K562 (cell line): ENCODE results near the gene C19orf12. TPM values are rescaled to one million over a fixed set of nuclear protein-coding genes. Genes with fewer than 3 reads are reported as not detected.
A peak's percentile ranks its signal among the peaks of the same experiment; 100 is the strongest.

Experiments
- CBX8 ChIP-seq: fragments of 200-600 bp; sonication (generic); IDR thresholded peaks from 2 replicates; pipeline ENCODE4 v1.6.1; 2012; ENCODE audit warnings: borderline replicate concordance, mixed run types, low read depth, mild to moderate bottlenecking, moderate library complexity, mixed read lengths, low read length, control low read depth, inconsistent platforms; ENCODE audit not compliant: poor library complexity, severe bottlenecking; ENCODE audit errors: extremely low read depth
- CEBPG ChIP-seq, 3 experiments: fragments of 200-800 bp in 1 of 3; sonication (Bioruptor generic) in 1 of 3; sonication (generic) in 1 of 3; formaldehyde crosslinking in 1 of 3; IDR thresholded peaks in 2 of 3; conservative IDR thresholded peaks in 1 of 3; 2 replicates each; pipeline versions ENCODE4 v1.6.1 to v1.8.0; 2016 to 2022; ENCODE audit warnings: missing compliant biosample characterization in 2 of 3, missing genetic modification characterization in 2 of 3, mild to moderate bottlenecking in 1 of 3, missing genetic modification reagents in 1 of 3
- FOXO4 ChIP-seq: fragments of 450-650 bp; formaldehyde crosslinking; IDR thresholded peaks from 2 replicates; pipeline ENCODE4 v1.4.0; 2020; ENCODE audit warnings: mild to moderate bottlenecking, moderate library complexity
- RBM39 ChIP-seq: fragments of 200-400 bp; formaldehyde crosslinking; optimal IDR thresholded peaks from 2 replicates; pipeline ENCODE3; 2018; ENCODE audit warnings: low read depth, low read length
- SAP30 ChIP-seq: fragments of 200-600 bp; sonication (generic); IDR thresholded peaks from 2 replicates; pipeline ENCODE4 v1.6.1; 2012; ENCODE audit warnings: borderline replicate concordance, low read depth, mild to moderate bottlenecking, moderate library complexity, low read length, control low read depth, inconsistent platforms; ENCODE audit not compliant: insufficient read depth, poor library complexity, severe bottlenecking
- SRSF3 ChIP-seq: fragments of 200-400 bp; formaldehyde crosslinking; IDR thresholded peaks from 2 replicates; pipeline ENCODE4 v1.6.1; 2016; ENCODE audit warnings: mild to moderate bottlenecking, low read length, moderate library complexity; ENCODE audit not compliant: insufficient read depth
- ZNF232 ChIP-seq: sonication (generic); formaldehyde crosslinking; IDR thresholded peaks from 2 replicates; pipeline ENCODE4 v1.8.0; 2022; ENCODE audit warnings: mild to moderate bottlenecking, missing genetic modification reagents
- ZSCAN32 ChIP-seq: fragments of 450-650 bp; formaldehyde crosslinking; IDR thresholded peaks from 2 replicates; pipeline ENCODE4 v1.4.0; 2020; ENCODE audit warnings: mild to moderate bottlenecking, moderate library complexity
- polyA plus RNA-seq, 8 experiments: library from polyadenylated mRNA; depleted of rRNA in 4 of 8; stranded (reverse) in 5 of 8; unstranded in 3 of 8; fragments of >200 nt; fragmentation: Nextera tagmentation in 2 of 8; fragmentation: Illumina TruSeq in 1 of 8; extraction: Ambion mirVana in 2 of 8; extraction: Trizol in 1 of 8; gene quantifications; 2 replicates each; pipeline versions ENCODE4 v1.2.1 to v1.2.3, GENCODE V29; 2011 to 2014; ENCODE audit warnings: inconsistent platforms in 1 of 8, missing spikeins in 1 of 8
- total RNA-seq, 7 experiments: library from RNA; depleted of rRNA in 6 of 7; stranded (reverse); fragments of >200 nt in 6 of 7; fragmentation: Illumina TruSeq in 2 of 7; extraction: Trizol in 2 of 7; gene quantifications; 2 replicates each; pipeline versions ENCODE4 v1.2.1 to v1.2.3, GENCODE V29; 2011 to 2021; ENCODE audit warnings: low replicate concordance in 1 of 7
- TF ChIP-seq, protein P1 (sequence below): sonication (generic); formaldehyde crosslinking; IDR thresholded peaks from 2 replicates; pipeline ENCODE4 v1.8.0; 2022; ENCODE audit warnings: missing genetic modification reagents, mild to moderate bottlenecking, borderline replicate concordance
- TF ChIP-seq, protein P2 (sequence below): sonication (generic); formaldehyde crosslinking; IDR thresholded peaks from 2 replicates; pipeline ENCODE4 v1.5.0; 2020; ENCODE audit warnings: missing genetic modification reagents
- TF ChIP-seq, protein P3 (sequence below): fragments of 450-650 bp; formaldehyde crosslinking; conservative IDR thresholded peaks from 2 replicates; pipeline ENCODE4 v1.4.0; 2022; ENCODE audit warnings: mild to moderate bottlenecking, missing genetic modification characterization

The C19orf12 gene
- total and polyA plus RNA-seq, 9 of the 15 experiments (the other 6 are each of a cell fraction or from before 2014, with no cell fraction given): 1.9 to 14.5 (median 10.2) TPM

- TF ChIP-seq CBX8: no peak
- TF ChIP-seq SAP30: no peak
- TF ChIP-seq ZNF232 (CRISPR knock-in tag): no peak
- TF ChIP-seq, protein P1, sequence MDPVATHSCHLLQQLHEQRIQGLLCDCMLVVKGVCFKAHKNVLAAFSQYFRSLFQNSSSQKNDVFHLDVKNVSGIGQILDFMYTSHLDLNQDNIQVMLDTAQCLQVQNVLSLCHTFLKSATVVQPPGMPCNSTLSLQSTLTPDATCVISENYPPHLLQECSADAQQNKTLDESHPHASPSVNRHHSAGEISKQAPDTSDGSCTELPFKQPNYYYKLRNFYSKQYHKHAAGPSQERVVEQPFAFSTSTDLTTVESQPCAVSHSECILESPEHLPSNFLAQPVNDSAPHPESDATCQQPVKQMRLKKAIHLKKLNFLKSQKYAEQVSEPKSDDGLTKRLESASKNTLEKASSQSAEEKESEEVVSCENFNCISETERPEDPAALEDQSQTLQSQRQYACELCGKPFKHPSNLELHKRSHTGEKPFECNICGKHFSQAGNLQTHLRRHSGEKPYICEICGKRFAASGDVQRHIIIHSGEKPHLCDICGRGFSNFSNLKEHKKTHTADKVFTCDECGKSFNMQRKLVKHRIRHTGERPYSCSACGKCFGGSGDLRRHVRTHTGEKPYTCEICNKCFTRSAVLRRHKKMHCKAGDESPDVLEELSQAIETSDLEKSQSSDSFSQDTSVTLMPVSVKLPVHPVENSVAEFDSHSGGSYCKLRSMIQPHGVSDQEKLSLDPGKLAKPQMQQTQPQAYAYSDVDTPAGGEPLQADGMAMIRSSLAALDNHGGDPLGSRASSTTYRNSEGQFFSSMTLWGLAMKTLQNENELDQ: no peak
- no peak for TF ChIP-seq SRSF3
- TF ChIP-seq, protein P2, sequence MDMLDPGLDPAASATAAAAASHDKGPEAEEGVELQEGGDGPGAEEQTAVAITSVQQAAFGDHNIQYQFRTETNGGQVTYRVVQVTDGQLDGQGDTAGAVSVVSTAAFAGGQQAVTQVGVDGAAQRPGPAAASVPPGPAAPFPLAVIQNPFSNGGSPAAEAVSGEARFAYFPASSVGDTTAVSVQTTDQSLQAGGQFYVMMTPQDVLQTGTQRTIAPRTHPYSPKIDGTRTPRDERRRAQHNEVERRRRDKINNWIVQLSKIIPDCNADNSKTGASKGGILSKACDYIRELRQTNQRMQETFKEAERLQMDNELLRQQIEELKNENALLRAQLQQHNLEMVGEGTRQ (CRISPR knock-in tag): no peak
- no peak for TF ChIP-seq FOXO4 (CRISPR knock-in tag)
- no peak for TF ChIP-seq RBM39
- 0 out of 2 replicates have a peak, but pooled peaks have one; percentile 47 for TF ChIP-seq ZSCAN32
- peak; percentile 92 for TF ChIP-seq CEBPG (CRISPR knock-in tag; IDR thresholded peaks at IDR 0.05)
- peak; percentile 84 to 96 for TF ChIP-seq CEBPG (tag; conservative IDR thresholded peaks at IDR 0.05 in 1 of 2, IDR thresholded peaks at IDR 0.05 in 1 of 2)
- TF ChIP-seq, protein P3, sequence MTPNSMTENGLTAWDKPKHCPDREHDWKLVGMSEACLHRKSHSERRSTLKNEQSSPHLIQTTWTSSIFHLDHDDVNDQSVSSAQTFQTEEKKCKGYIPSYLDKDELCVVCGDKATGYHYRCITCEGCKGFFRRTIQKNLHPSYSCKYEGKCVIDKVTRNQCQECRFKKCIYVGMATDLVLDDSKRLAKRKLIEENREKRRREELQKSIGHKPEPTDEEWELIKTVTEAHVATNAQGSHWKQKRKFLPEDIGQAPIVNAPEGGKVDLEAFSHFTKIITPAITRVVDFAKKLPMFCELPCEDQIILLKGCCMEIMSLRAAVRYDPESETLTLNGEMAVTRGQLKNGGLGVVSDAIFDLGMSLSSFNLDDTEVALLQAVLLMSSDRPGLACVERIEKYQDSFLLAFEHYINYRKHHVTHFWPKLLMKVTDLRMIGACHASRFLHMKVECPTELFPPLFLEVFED (CRISPR knock-in tag): no peak
These were observed 27.7 kb downstream of the C19orf12 start (continued) for GRCh38 chr19:29687244-29687896.
